Measurements from ENCODE around the gene IGF2R.
"Not testable (repeated sequence)": the region's sequence is repeated elsewhere in the genome, so short reads cannot be mapped to it uniquely, and the experiment has no call there.

Gene IGF2R

GRCh38 chr6:160077526-160077925 is 108.6 kb downstream of the IGF2R start:
- no peak for DNase-seq (ENCODE audit: low read depth, low spot score)

GRCh38 chr6:160078883-160079685 is 110.2 kb downstream of the IGF2R start:
- DNase-seq (ENCODE audit: low read depth, low spot score), result no peak

- DNase-seq (ENCODE audit: low read depth, low spot score), result no peak
Measured at GRCh38 chr6:160079686-160080043, 110.8 kb downstream of the IGF2R start.

- DNase-seq (ENCODE audit: low read depth, low spot score), result no peak
Measured at GRCh38 chr6:160080097-160080496, 111.2 kb downstream of the IGF2R start.

GRCh38 chr6:160081398-160081797 is 112.5 kb downstream of the IGF2R start:
- peak; percentile 45 for DNase-seq (ENCODE audit: low read depth, low spot score)

- DNase-seq (ENCODE audit: low read depth, low spot score), result no peak
Measured at GRCh38 chr6:160082627-160083026, 113.7 kb downstream of the IGF2R start.

- no peak for DNase-seq (ENCODE audit: low read depth, low spot score)
Measured at GRCh38 chr6:160084198-160084776, 115.4 kb downstream of the IGF2R start.

GRCh38 chr6:160085226-160085625 is 116.3 kb downstream of the IGF2R start:
- no peak for DNase-seq (ENCODE audit: low read depth, low spot score)

- no peak for DNase-seq (ENCODE audit: low read depth, low spot score)
Measured at GRCh38 chr6:160085713-160086505, 117.0 kb downstream of the IGF2R start.

- no peak for DNase-seq (ENCODE audit: low read depth, low spot score)
Measured at GRCh38 chr6:160086754-160087153, 117.9 kb downstream of the IGF2R start.

GRCh38 chr6:160088069-160088783 is 119.3 kb downstream of the IGF2R start:
- peak; percentile 56 for DNase-seq (ENCODE audit: low read depth, low spot score)

- DNase-seq (ENCODE audit: low read depth, low spot score), result no peak
Measured at GRCh38 chr6:160088784-160089533, 120.1 kb downstream of the IGF2R start.

GRCh38 chr6:160089534-160089897 is 120.6 kb downstream of the IGF2R start:
- no peak for DNase-seq (ENCODE audit: low read depth, low spot score)

- not testable (repeated sequence) for DNase-seq (ENCODE audit: low read depth, low spot score)
Measured at GRCh38 chr6:160090442-160091239, 121.8 kb downstream of the IGF2R start.

- DNase-seq (ENCODE audit: low read depth, low spot score), result not testable (repeated sequence)
Measured at GRCh38 chr6:160092176-160092575, 123.3 kb downstream of the IGF2R start.

GRCh38 chr6:160092602-160093001 is 123.7 kb downstream of the IGF2R start:
- DNase-seq (ENCODE audit: low read depth, low spot score), result no peak

- no peak for DNase-seq (ENCODE audit: low read depth, low spot score)
Measured at GRCh38 chr6:160093061-160093460, 124.2 kb downstream of the IGF2R start.

GRCh38 chr6:160093946-160094345 is 125.1 kb downstream of the IGF2R start:
- DNase-seq (ENCODE audit: low read depth, low spot score), result no peak

- no peak for DNase-seq (ENCODE audit: low read depth, low spot score)
Measured at GRCh38 chr6:160095146-160095845, 126.4 kb downstream of the IGF2R start.

Data from ELF-1 (cell line).